Activated CD4-positive, alpha-beta T cell treated with anti-CD3 and anti-CD28 coated beads, Interleukin-2, amount 10 ng/mL, durations not matched to agents 7 days and 5 days (primary cell): ENCODE measurements around the gene FCN1. TPM values are rescaled to one million over a fixed set of nuclear protein-coding genes. Genes with fewer than 3 reads are reported as not detected.

ENCODE experiments used
- CTCF ChIA-PET: fragments of 350-600 bp; sonication (Branson Sonifier 250); formaldehyde crosslinking; loops from one replicate; lab custom pipeline; 2021; ENCODE audit warnings: antibody characterized with exemption; lab: Charles Lee
- POLR2A ChIA-PET: fragments of 350-600 bp; sonication (Branson Sonifier 250); formaldehyde crosslinking; loops from one replicate; lab custom pipeline; 2021; ENCODE audit warnings: antibody characterized with exemption; lab: Charles Lee
- DNase-seq: peaks from one replicate; pipeline ENCODE4 v3.0.0-alpha.2; 2020
- H3K27ac Mint-ChIP-seq: one replicate; pipeline ENCODE4 v1.8.0; 2021; ENCODE audit warnings: mild to moderate bottlenecking, moderate library complexity, mixed read lengths
- H3K27me3 Mint-ChIP-seq: one replicate; pipeline ENCODE4 v1.8.0; 2021; ENCODE audit warnings: mixed read lengths
- H3K36me3 Mint-ChIP-seq: one replicate; pipeline ENCODE4 v1.8.0; 2021; ENCODE audit warnings: low read depth, mixed read lengths
- H3K4me1 Mint-ChIP-seq: one replicate; pipeline ENCODE4 v1.8.0; 2021; ENCODE audit warnings: mixed read lengths
- H3K4me3 Mint-ChIP-seq: one replicate; pipeline ENCODE4 v1.8.0; 2021; ENCODE audit warnings: mild to moderate bottlenecking, moderate library complexity, mixed read lengths
- H3K9me3 Mint-ChIP-seq: one replicate; pipeline ENCODE4 v1.8.0; 2021; ENCODE audit warnings: mixed read lengths
- total RNA-seq, 2 experiments: library from RNA; stranded (reverse); gene quantifications; one replicate each; pipeline ENCODE4 v1.2.3, GENCODE V29; 2021

The FCN1 gene
- total RNA-seq, 2 experiments from 2014 or later, result not detected

DNA sequence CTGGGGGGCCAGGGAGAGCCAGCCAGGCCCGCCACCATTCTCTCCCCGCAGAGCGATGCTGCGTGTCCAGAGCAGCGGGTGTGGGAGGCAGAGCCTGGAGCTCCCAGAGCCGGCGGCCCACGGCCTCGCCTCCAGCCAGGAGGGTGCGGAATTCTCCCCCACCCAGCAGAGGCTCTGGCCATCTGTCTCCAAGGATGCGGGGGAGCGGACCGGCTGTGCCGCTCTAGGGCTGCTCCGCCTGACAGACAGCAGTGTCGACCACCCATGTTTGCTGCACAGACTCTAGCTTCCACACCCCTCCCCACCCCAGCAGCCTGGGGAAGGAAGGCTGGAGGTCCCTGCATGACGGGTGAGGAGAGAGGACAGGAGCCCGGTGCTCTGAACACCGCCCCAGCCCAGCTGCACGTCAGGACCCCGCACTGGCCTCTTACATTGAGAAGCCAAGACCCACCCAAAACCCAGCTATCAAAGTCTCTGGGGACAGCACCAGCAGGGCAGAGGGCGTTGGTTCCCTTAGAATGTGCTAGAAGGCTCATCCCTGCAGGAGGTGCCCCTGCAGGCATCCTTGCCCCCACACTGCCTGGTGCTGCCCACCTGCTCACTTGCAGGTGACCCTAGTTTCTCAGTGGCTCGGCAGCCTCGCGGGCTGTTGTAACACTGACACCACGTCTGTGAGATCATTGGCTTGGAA, 29.7 kb upstream of the FCN1 start:
- Mint-ChIP-seq H3K4me3 (no peak overlapping the region), H3K27ac (no peak overlapping the region), H3K4me1 (no peaks in the 10 kb centered on the region), H3K36me3 (no peaks in the 10 kb centered on the region), H3K27me3 (no peaks in the 10 kb centered on the region), H3K9me3 (no peaks in the 10 kb centered on the region)
- ChIA-PET CTCF (no interaction called here), POLR2A (no interaction called here)
- no peak for DNase-seq

DNA sequence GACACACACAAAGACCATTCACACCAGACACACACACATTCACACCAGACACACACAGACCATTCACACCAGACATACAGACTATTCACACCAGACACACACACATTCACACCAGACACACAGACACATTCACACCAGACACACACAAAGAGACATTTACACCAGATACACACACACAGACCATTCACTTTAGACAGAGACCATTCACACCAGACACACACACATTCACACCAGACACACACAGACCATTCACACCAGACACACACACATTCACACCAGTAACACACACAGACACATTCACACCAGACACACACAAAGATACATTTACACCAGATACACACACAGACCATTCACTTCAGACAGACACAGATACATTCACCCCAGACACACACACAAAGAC, 29.0 kb upstream of the FCN1 start:
- CTCF ChIA-PET, result no interaction called here
- Mint-ChIP-seq H3K4me1 (no peaks in the 10 kb centered on the region), H3K9me3 (no peaks in the 10 kb centered on the region), H3K27me3 (no peaks in the 10 kb centered on the region), H3K4me3 (no peak overlapping the region), H3K27ac (no peak overlapping the region), H3K36me3 (no peaks in the 10 kb centered on the region)
- POLR2A ChIA-PET, result no interaction called here
- DNase-seq, result no peak

DNA sequence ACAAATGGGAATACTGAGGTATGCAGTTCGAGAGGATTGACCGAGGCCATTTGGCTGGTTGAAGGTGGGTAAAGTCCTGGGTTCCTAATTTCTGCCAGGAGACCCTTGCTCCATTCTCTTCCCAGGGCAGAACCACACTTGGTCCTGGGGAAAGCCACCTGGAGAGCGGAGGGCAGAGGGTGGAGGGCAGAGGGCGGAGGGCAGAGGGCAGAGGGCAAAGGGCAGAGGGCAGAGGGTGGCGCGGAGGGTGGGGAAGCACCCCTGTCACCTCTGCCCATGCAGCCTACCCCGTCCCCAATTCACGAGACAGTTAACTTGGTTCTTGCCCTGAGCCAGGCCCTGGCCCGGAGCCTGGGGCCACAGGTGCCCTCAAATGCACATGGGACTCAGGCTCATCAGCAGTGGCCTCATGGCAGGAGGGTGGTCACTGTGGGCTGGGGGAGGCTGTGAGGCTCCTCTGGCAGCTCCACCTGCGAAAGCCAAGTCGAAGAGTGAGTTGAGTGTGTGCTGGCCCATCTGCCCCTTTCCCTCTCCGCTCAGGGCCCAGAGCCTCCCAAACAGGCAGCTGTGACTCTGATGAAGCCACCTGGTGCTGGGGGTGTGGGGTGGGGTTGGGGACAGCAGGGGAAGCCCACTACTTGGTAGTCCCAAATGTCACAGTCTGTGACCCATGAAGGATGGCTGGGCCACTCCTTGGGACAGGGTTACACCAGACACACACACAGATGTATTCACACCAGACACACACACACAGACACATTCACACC, 28.0 kb upstream of the FCN1 start:
- Mint-ChIP-seq H3K4me3 (no peak overlapping the region), H3K27me3 (no peaks in the 10 kb centered on the region), H3K36me3 (no peaks in the 10 kb centered on the region), H3K27ac (no peak overlapping the region), H3K4me1 (no peaks in the 10 kb centered on the region), H3K9me3 (no peaks in the 10 kb centered on the region)
- ChIA-PET POLR2A (no interaction called here), CTCF (no interaction called here)
- no peak for DNase-seq

DNA sequence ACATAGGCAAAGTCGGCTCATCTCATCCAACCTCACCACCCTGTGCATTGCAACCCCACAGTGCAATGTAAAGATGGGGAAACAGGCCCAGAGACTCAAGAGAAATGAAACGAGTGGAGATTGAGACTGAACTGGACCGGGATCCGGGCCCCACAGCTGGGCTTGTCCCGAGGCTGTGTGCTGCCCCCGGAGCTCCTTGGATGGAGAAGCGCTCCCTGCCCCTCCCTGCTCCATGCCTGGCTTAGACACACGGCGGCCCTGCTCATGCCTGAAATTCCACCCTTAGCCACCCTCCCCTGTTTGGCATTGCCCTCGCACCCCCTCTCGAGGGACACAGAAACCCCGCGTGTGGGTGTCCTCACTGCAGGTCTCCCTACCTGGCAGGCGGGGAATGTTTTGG, 27.2 kb upstream of the FCN1 start:
- Mint-ChIP-seq H3K4me3 (no peak overlapping the region), H3K4me1 (no peaks in the 10 kb centered on the region), H3K27ac (no peak overlapping the region), H3K9me3 (no peaks in the 10 kb centered on the region), H3K36me3 (no peaks in the 10 kb centered on the region), H3K27me3 (no peaks in the 10 kb centered on the region)
- ChIA-PET POLR2A (no interaction called here), CTCF (interaction anchor here (0.5 kb wide), 1 partner anchor 154 kb away, joined by 3 read pairs; no protein-coding TSS in a partner anchor)
- DNase-seq, result no peak

DNA sequence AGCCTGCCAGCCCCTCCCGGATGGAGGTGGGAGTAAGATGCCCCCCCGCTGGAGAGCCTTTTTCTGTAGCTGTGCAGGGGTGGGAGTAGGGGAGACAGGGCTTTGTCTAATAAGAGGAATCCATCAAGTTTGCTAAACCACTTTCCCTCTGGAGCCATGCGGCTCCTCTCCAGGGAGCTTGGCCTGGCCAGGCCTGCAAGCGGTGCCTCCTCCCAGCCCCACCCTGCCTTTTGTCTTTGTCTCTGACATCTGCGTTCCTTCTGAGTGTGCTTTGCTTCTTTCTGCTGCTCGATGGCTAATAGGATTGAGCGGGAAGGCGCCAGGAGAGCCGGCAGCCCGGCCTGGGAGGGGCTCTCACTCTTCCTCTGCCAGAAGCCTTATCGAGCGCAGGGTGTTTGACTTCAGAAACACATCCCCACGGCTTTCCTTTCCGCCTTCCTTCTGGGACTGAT, 26.7 kb upstream of the FCN1 start:
- H3K27me3 Mint-ChIP-seq, result no peaks in the 10 kb centered on the region
- H3K27ac Mint-ChIP-seq, result no peak overlapping the region
- H3K4me3 Mint-ChIP-seq, result no peak overlapping the region
- no peaks in the 10 kb centered on the region for H3K4me1 Mint-ChIP-seq
- ChIA-PET CTCF (interaction anchor here (0.5 kb wide), 1 partner anchor 153 kb away, joined by 3 read pairs; no protein-coding TSS in a partner anchor), POLR2A (no interaction called here)
- no peaks in the 10 kb centered on the region for H3K36me3 Mint-ChIP-seq
- no peaks in the 10 kb centered on the region for H3K9me3 Mint-ChIP-seq
- DNase-seq, result no peak

DNA sequence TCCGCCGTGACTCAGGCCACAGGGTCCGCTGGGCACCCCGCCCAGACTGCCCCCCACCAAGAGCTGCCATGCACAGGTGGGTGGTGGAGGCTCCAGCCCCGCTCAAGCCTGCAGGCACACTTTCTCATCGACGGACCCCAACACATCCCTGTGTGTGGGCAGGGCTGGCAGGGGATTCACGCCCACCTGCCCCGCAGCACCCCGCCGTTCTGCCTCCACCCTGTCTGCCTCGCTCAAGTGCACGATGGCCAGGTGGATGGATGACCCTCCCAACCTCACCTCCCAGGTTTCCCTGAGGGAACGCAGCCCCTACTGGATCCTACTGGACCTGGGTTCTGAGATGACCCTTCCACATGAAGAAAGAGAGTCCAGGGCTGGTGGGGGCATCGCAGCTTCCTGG, 26.1 kb upstream of the FCN1 start:
- CTCF ChIA-PET, result no interaction called here
- DNase-seq, result no peak
- POLR2A ChIA-PET, result no interaction called here
- H3K9me3 Mint-ChIP-seq, result no peaks in the 10 kb centered on the region
- no peaks in the 10 kb centered on the region for H3K27me3 Mint-ChIP-seq
- H3K27ac Mint-ChIP-seq, result no peak overlapping the region
- H3K4me1 Mint-ChIP-seq, result no peaks in the 10 kb centered on the region
- H3K4me3 Mint-ChIP-seq, result no peak overlapping the region
- H3K36me3 Mint-ChIP-seq, result no peaks in the 10 kb centered on the region

DNA sequence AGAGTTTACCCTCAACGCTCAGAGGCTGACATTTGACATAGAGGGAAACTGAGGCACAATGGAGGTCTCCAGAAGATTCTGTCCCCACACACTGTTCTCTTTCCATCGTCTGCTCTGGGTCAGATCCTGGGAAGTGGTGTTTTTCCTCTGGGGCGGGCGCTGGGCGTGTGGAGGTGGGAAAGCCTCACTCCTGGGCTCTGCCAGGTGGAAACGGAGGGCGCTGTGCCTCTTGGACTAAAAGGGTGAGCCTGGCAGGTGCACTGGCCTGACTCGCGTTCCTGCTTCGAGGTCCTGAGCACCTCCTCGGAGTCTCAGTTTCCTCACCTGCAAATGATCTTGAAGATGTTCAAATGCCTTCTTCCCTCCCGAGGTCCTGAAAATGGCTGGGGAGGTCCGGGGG, 25.7 kb upstream of the FCN1 start:
- Mint-ChIP-seq H3K27ac (no peak overlapping the region), H3K36me3 (no peaks in the 10 kb centered on the region), H3K27me3 (no peaks in the 10 kb centered on the region), H3K4me3 (no peak overlapping the region), H3K4me1 (no peaks in the 10 kb centered on the region), H3K9me3 (no peaks in the 10 kb centered on the region)
- ChIA-PET POLR2A (no interaction called here), CTCF (no interaction called here)
- no peak for DNase-seq

DNA sequence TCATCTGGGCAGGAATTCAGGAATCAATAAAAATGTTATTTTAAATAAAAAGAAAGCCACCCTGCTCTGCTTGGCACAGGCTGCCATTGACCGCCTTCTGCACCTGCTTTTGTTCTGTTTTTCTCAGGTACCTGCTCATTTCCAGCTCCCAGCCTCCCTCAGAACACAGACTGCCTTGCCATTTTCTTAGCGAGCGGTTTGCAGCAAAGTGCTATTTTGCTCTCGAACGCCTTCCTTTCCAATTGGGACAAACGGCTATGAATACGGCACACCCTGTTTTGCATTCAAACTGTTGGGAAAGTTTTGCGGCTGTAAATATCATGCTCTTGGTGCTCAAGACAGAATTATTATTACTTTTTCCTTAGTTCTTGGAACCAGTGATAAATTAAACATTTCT, 25.1 kb upstream of the FCN1 start:
- no peak overlapping the region for H3K27ac Mint-ChIP-seq
- H3K4me3 Mint-ChIP-seq, result no peak overlapping the region
- DNase-seq, result no peak
- H3K4me1 Mint-ChIP-seq, result no peaks in the 10 kb centered on the region
- H3K36me3 Mint-ChIP-seq, result no peaks in the 10 kb centered on the region
- ChIA-PET CTCF (no interaction called here), POLR2A (no interaction called here)
- no peaks in the 10 kb centered on the region for H3K27me3 Mint-ChIP-seq
- H3K9me3 Mint-ChIP-seq, result no peaks in the 10 kb centered on the region

DNA sequence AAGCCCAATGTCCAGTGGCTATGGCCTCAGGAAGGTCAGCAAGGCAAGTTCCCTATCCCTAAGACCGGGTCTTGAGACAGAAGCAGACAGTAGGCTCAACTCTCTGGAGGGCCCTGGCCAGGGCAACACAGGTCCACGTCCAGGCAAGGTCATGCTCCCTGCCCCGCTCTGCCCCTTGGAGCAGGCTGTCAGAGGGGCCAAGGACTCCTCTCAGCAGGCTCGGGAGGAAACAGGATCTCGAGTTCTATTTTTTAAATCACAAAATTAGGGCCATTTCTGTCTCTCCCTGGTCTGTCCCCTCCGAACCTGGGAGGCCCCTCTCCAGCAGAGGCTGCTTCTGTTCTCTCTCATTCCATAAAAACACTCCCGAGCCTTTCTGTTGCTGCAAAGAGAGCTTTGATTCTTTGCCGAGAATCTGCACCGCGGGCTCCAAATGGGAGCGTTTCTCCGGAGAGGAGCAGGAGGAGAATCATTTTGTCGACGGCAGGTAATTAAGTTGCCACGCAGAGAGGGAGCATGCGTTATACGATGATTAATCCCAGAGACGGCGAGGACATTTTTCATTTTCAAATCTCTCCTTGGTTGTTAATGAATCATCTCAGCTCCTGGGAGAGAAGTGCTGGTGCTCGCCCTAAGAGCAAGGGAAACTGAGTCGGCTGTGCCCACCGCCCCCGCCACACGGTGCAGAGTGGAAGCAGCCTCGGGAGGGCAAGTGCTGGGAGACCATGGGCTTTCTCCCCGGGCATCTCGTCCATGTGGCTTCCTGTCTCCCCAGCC, 24.5 kb upstream of the FCN1 start:
- no peaks in the 10 kb centered on the region for H3K4me1 Mint-ChIP-seq
- POLR2A ChIA-PET, result no interaction called here
- no peak for DNase-seq
- no peaks in the 10 kb centered on the region for H3K9me3 Mint-ChIP-seq
- CTCF ChIA-PET, result no interaction called here
- no peak overlapping the region for H3K27ac Mint-ChIP-seq
- H3K27me3 Mint-ChIP-seq, result no peaks in the 10 kb centered on the region
- H3K4me3 Mint-ChIP-seq, result no peak overlapping the region
- H3K36me3 Mint-ChIP-seq, result no peaks in the 10 kb centered on the region

DNA sequence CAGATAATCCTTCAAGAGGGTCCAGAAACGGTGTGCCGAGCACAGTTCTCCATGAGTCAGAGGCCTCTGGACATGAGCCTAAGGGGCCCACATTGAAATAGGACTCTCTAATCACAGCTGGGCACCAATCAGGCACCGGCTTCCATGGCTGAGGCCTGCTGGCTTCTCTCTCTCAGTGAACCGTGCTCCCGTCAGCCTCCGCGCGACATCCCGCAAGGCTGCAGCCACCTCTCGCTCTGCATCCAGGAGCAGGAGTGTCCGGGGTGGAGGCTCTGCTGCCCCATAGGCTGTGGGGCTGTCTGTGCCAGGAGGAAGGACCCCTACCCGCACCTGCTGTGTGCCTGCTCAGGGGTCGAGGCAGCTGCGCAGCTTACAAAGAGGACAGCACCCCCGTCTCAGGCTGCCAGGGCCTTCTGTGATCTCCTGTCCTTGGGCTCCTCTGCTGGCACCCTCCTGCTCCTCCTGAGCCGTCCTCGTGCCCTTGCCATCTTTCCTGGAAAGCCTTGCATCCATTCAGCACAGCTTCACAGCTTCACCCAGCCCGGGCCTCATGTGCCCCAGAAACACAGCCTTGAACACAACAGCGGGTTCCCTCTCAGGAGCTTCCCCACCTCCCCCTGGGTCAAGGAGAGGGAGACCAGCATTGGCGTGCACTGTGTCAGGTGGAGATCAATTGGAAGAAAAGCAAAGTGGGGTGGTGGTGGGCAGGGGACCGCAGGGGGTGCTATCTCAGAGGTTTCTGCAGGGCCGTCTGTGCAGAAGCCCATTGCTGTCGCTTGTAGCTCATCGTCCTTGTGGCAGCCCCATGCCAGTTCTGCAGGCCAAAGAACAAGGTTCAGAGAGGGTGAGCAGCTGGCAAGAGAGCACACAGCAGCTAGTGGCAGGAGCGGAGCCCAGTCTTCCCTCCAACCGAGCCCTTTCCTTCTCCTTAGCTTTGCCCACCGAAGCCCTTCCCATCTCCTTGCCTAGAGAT, 22.8 kb upstream of the FCN1 start:
- no peak overlapping the region for H3K27ac Mint-ChIP-seq
- no peak for DNase-seq
- H3K4me3 Mint-ChIP-seq, result no peak overlapping the region
- H3K4me1 Mint-ChIP-seq, result no peaks in the 10 kb centered on the region
- ChIA-PET CTCF (no interaction called here), POLR2A (no interaction called here)
- H3K36me3 Mint-ChIP-seq, result no peaks in the 10 kb centered on the region
- H3K27me3 Mint-ChIP-seq, result no peaks in the 10 kb centered on the region
- H3K9me3 Mint-ChIP-seq, result no peaks in the 10 kb centered on the region

DNA sequence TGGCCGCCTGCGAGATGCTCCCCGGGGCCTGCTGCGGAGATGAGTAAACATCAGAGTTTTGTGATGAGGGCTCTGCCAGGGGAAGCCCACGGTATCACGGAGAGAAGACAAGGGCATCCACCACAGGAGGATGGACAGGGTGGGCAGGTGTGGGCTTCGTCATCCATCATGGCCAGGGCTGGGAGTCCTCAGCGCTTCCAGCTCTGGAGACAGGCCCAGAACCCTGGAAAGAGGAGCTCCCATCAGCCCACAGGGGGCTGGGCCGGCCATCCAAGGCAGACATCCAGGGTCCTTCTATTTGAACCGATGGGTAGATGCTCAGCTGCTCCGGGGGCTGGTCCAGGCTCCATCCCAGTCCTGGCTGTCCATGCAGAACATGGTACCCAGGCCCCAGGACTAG, 22.1 kb upstream of the FCN1 start:
- no peak for DNase-seq
- ChIA-PET POLR2A (no interaction called here), CTCF (no interaction called here)
- Mint-ChIP-seq H3K9me3 (no peaks in the 10 kb centered on the region), H3K4me3 (no peak overlapping the region), H3K27ac (no peak overlapping the region), H3K27me3 (no peaks in the 10 kb centered on the region), H3K4me1 (no peaks in the 10 kb centered on the region), H3K36me3 (no peaks in the 10 kb centered on the region)

DNA sequence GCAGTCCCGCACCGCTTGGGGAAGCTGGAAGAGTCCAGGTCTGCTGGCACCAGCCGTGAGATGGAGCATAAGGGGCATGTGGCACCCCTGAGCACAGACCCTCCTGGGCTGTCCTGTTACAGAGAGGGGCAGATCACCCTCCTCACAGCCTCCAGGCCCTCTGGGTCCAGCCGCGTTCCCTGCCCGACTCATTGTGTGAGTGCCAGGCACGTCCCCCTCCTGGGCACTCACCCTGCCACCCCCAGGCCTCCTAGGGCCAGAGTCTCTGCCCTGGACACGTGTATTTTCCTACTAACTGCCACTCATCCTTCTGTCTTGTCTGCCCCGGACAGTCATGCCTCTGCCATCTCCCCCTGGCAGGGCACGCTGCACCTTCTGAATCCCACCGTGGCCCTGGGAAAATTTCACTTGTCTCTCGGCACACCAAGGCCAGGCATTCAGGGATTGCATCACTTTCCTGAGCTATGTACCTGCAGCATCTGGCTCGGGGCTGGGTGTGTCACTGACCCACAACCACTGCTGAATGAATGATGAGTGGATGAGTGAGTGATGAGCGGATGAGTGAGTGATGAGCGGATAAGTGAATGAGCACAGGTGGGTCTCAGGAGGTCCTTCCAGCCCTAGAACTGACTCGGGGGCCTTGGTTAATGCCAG, 21.5 kb upstream of the FCN1 start:
- ChIA-PET CTCF (no interaction called here), POLR2A (no interaction called here)
- H3K36me3 Mint-ChIP-seq, result no peaks in the 10 kb centered on the region
- H3K4me1 Mint-ChIP-seq, result no peaks in the 10 kb centered on the region
- no peak overlapping the region for H3K27ac Mint-ChIP-seq
- no peaks in the 10 kb centered on the region for H3K27me3 Mint-ChIP-seq
- no peak for DNase-seq
- H3K9me3 Mint-ChIP-seq, result no peaks in the 10 kb centered on the region
- no peak overlapping the region for H3K4me3 Mint-ChIP-seq
